Prostate gland (tissue), 2 donors: ENCODE results near the gene PHF10.

Experiments used
- POLR2A ChIP-seq: fragments of 450-650 bp; IDR thresholded peaks from one replicate; pipeline ENCODE4 v1.6.1; 2016; ENCODE audit warnings: antibody characterized with exemption, mild to moderate bottlenecking
- POLR2AphosphoS5 ChIP-seq: sonication (generic); formaldehyde crosslinking; IDR thresholded peaks from one replicate; pipeline ENCODE4 v1.6.1; 2017; ENCODE audit warnings: antibody characterized with exemption
- TF ChIP-seq, protein P1 (sequence below), 4 experiments: fragments of 200-600 bp in 2 of 4; fragments of 450-650 bp in 2 of 4; sonication (generic) in 2 of 4; IDR thresholded peaks; 1 replicate in 3 of 4; 2 replicates in 1 of 4; pipeline ENCODE4 v1.5.1; 2016 to 2019; ENCODE audit warnings: antibody characterized with exemption in 4 of 4, mild to moderate bottlenecking in 2 of 4, moderate library complexity in 2 of 4

DNA sequence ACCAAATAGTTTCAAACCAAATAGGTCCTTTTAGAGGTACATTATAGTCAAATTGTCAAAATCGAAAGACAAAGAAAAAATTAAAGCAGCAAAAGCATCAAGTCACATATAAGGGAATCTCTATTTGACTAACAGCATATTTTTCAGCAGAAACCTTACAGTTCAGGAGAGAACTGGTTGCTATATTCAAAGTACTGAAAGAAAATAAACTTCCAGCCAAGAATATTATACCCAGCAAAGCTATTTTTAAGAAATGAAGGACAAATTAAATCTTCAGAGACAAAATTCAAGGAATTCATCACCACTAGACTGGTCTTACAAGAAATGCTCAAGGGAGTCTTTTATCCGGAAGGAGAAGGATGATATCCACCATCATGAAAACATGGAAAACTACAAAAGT is 38.4 kb downstream of the PHF10 start:
- TF ChIP-seq, protein P1, sequence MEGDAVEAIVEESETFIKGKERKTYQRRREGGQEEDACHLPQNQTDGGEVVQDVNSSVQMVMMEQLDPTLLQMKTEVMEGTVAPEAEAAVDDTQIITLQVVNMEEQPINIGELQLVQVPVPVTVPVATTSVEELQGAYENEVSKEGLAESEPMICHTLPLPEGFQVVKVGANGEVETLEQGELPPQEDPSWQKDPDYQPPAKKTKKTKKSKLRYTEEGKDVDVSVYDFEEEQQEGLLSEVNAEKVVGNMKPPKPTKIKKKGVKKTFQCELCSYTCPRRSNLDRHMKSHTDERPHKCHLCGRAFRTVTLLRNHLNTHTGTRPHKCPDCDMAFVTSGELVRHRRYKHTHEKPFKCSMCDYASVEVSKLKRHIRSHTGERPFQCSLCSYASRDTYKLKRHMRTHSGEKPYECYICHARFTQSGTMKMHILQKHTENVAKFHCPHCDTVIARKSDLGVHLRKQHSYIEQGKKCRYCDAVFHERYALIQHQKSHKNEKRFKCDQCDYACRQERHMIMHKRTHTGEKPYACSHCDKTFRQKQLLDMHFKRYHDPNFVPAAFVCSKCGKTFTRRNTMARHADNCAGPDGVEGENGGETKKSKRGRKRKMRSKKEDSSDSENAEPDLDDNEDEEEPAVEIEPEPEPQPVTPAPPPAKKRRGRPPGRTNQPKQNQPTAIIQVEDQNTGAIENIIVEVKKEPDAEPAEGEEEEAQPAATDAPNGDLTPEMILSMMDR (IDR thresholded peaks at IDR 0.05): no peak
- TF ChIP-seq POLR2A: no peak
- TF ChIP-seq POLR2AphosphoS5: no peak
